ENCODE data around the gene CCR1.

DNA sequence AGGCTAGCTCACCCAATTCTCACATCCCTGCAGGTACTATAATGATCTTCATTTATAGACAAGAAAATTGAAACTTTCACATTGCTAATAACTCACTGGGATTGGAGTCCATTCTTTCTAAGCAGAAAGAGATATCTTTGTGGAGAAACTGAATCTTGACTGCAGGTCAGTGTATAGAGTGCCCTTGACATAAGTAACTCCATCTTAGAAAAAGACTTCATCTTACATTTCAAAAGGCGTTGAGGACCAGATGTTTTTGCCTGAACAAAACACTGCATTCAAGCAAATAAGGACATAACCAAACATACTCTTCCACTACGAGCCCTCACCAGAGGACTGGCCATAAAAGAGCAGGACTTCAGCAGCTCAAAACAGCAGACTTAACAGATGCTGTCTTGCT lies 27.3 kb upstream of the CCR1 start:
- TF ChIP-seq, protein P1, sequence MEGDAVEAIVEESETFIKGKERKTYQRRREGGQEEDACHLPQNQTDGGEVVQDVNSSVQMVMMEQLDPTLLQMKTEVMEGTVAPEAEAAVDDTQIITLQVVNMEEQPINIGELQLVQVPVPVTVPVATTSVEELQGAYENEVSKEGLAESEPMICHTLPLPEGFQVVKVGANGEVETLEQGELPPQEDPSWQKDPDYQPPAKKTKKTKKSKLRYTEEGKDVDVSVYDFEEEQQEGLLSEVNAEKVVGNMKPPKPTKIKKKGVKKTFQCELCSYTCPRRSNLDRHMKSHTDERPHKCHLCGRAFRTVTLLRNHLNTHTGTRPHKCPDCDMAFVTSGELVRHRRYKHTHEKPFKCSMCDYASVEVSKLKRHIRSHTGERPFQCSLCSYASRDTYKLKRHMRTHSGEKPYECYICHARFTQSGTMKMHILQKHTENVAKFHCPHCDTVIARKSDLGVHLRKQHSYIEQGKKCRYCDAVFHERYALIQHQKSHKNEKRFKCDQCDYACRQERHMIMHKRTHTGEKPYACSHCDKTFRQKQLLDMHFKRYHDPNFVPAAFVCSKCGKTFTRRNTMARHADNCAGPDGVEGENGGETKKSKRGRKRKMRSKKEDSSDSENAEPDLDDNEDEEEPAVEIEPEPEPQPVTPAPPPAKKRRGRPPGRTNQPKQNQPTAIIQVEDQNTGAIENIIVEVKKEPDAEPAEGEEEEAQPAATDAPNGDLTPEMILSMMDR (IDR thresholded peaks at IDR 0.05), result no peak
- TF ChIP-seq POLR2A (IDR thresholded peaks at IDR 0.05), result no peak

Measured in uterus (tissue), 2 donors.